H9 (cell line): ENCODE data around the gene BTG3. TPM values are rescaled to one million over a fixed set of nuclear protein-coding genes. Genes with fewer than 3 reads are reported as not detected.
A peak's percentile ranks its signal among the peaks of the same experiment; 100 is the strongest.

Source experiments
- DNase-seq: peaks from one replicate; pipeline ENCODE4 v3.0.0-alpha.2; 2017
- H2AFZ ChIP-seq: one replicate; pipeline ENCODE4 v1.6.1; 2013; ENCODE audit warnings: mild to moderate bottlenecking, low read length, control low read depth, moderate library complexity
- H2AK5ac ChIP-seq: 2 replicates; pipeline ENCODE4 v1.6.1; 2013; ENCODE audit warnings: low read length, control low read depth, mixed read lengths; ENCODE audit not compliant: insufficient read length
- H2BK120ac ChIP-seq: one replicate; pipeline ENCODE4 v1.6.1; 2013; ENCODE audit warnings: low read depth, mild to moderate bottlenecking, low read length, control low read depth, inconsistent platforms; ENCODE audit not compliant: poor library complexity, severe bottlenecking
- H2BK12ac ChIP-seq: 2 replicates; pipeline ENCODE4 v1.6.1; 2013; ENCODE audit warnings: low read length, control low read depth, mixed read lengths, low read depth; ENCODE audit not compliant: insufficient read length
- H2BK15ac ChIP-seq: 2 replicates; pipeline ENCODE4 v1.6.1; 2013; ENCODE audit warnings: low read depth, low read length, control low read depth
- H2BK20ac ChIP-seq: one replicate; pipeline ENCODE4 v1.6.1; 2013; ENCODE audit warnings: low read depth, mild to moderate bottlenecking, low read length, control low read depth, inconsistent platforms; ENCODE audit not compliant: poor library complexity, severe bottlenecking
- H2BK5ac ChIP-seq: 2 replicates; pipeline ENCODE4 v1.6.1; 2013; ENCODE audit warnings: low read length, control low read depth, mixed read lengths; ENCODE audit not compliant: insufficient read length
- H3K14ac ChIP-seq: 2 replicates; pipeline ENCODE4 v1.6.1; 2013; ENCODE audit warnings: low read length, control low read depth; ENCODE audit not compliant: insufficient read depth
- H3K18ac ChIP-seq: 2 replicates; pipeline ENCODE4 v1.6.1; 2013; ENCODE audit warnings: low read depth, mild to moderate bottlenecking, mixed read lengths, low read length, control low read depth; ENCODE audit not compliant: insufficient read length
- H3K23ac ChIP-seq: 2 replicates; pipeline ENCODE4 v1.6.1; 2013; ENCODE audit warnings: low read length, control low read depth, mixed read lengths, low read depth; ENCODE audit not compliant: insufficient read length
- H3K23me2 ChIP-seq: 2 replicates; pipeline ENCODE4 v1.6.1; 2013; ENCODE audit warnings: low read depth, mild to moderate bottlenecking, mixed read lengths, low read length, control low read depth; ENCODE audit not compliant: insufficient read length, poor library complexity, severe bottlenecking
- H3K27ac ChIP-seq: 2 replicates; pipeline ENCODE4 v1.5.1; 2013; ENCODE audit warnings: low read length, control low read depth, mixed read lengths, low read depth; ENCODE audit not compliant: insufficient read length
- H3K27me3 ChIP-seq: 2 replicates; pipeline ENCODE4 v1.6.1; 2013; ENCODE audit warnings: low read length, control low read depth, inconsistent platforms; ENCODE audit not compliant: insufficient read depth
- H3K4ac ChIP-seq: 2 replicates; pipeline ENCODE4 v1.6.1; 2013; ENCODE audit warnings: low read depth, mild to moderate bottlenecking, control low read depth, inconsistent platforms, low read length, moderate library complexity
- H3K4me1 ChIP-seq: 2 replicates; pipeline ENCODE4 v1.6.1; 2013; ENCODE audit warnings: low read length, control low read depth, inconsistent platforms; ENCODE audit not compliant: insufficient read depth
- H3K4me2 ChIP-seq: 2 replicates; pipeline ENCODE4 v1.6.1; 2013; ENCODE audit warnings: low read length, control low read depth, mixed read lengths; ENCODE audit not compliant: insufficient read length, insufficient read depth
- H3K56ac ChIP-seq: 2 replicates; pipeline ENCODE4 v1.6.1; 2013; ENCODE audit warnings: low read depth, mild to moderate bottlenecking, mixed read lengths, low read length, control low read depth; ENCODE audit not compliant: insufficient read length
- H3K79me1 ChIP-seq: 2 replicates; pipeline ENCODE4 v1.6.1; 2013; ENCODE audit warnings: low read depth, mild to moderate bottlenecking, moderate library complexity, low read length, control low read depth, inconsistent platforms; ENCODE audit not compliant: insufficient read depth, poor library complexity, severe bottlenecking
- H3K79me2 ChIP-seq: 2 replicates; pipeline ENCODE4 v1.6.1; 2013; ENCODE audit warnings: low read length, control low read depth, inconsistent platforms; ENCODE audit not compliant: insufficient read depth
- H3K9ac ChIP-seq: 2 replicates; pipeline ENCODE4 v1.6.1; 2013; ENCODE audit warnings: low read length, control low read depth, mixed read lengths; ENCODE audit not compliant: insufficient read length; ENCODE audit errors: extremely low read depth
- H3K9me3 ChIP-seq: one replicate; pipeline ENCODE4 v1.6.1; 2013; ENCODE audit warnings: low read depth, low read length, inconsistent platforms; ENCODE audit not compliant: control insufficient read depth
- H3T11ph ChIP-seq: one replicate; pipeline ENCODE4 v1.6.1; 2013; ENCODE audit warnings: mild to moderate bottlenecking, low read length, control low read depth, inconsistent platforms
- H4K20me1 ChIP-seq: one replicate; pipeline ENCODE4 v1.6.1; 2013; ENCODE audit not compliant: control insufficient read depth, insufficient read length, insufficient read depth
- H4K5ac ChIP-seq: 2 replicates; pipeline ENCODE4 v1.6.1; 2013; ENCODE audit warnings: low read depth, mild to moderate bottlenecking, mixed read lengths, low read length, control low read depth; ENCODE audit not compliant: insufficient read length
- H4K8ac ChIP-seq: replicated peaks from 2 replicates; pipeline ENCODE4 v1.6.1; 2013; ENCODE audit warnings: low read length, control low read depth, mixed read lengths, low read depth; ENCODE audit not compliant: insufficient read length
- H4K91ac ChIP-seq: 2 replicates; pipeline ENCODE4 v1.6.1; 2013; ENCODE audit warnings: low read depth, mild to moderate bottlenecking, moderate library complexity, mixed read lengths, low read length, control low read depth; ENCODE audit not compliant: insufficient read length
- H3K27ac Mint-ChIP-seq, 3 experiments: 2 replicates in 2 of 3; 3 replicates in 1 of 3; pipeline ENCODE4 v1.8.0; 2020 to 2021; ENCODE audit warnings: mixed read lengths in 3 of 3, mild to moderate bottlenecking in 1 of 3, moderate library complexity in 1 of 3
- H3K27me3 Mint-ChIP-seq: 2 replicates; pipeline ENCODE4 v1.8.0; 2021; ENCODE audit warnings: low read depth, mild to moderate bottlenecking, moderate library complexity, mixed read lengths
- H3K36me3 Mint-ChIP-seq, 3 experiments: 2 replicates in 2 of 3; 3 replicates in 1 of 3; pipeline ENCODE4 v1.8.0; 2020 to 2021; ENCODE audit warnings: low read depth in 3 of 3, mixed read lengths in 3 of 3; ENCODE audit not compliant: insufficient read depth in 1 of 3
- H3K4me1 Mint-ChIP-seq, 2 experiments: 2 replicates each; pipeline ENCODE4 v1.8.0; 2020; ENCODE audit warnings: mixed read lengths in 2 of 2
- H3K4me3 Mint-ChIP-seq, 2 experiments: 2 replicates in 1 of 2; 3 replicates in 1 of 2; pipeline ENCODE4 v1.8.0; 2020 to 2021; ENCODE audit warnings: mild to moderate bottlenecking in 2 of 2, mixed read lengths in 2 of 2, moderate library complexity in 1 of 2
- H3K9me3 Mint-ChIP-seq, 2 experiments: 2 replicates in 1 of 2; 3 replicates in 1 of 2; pipeline ENCODE4 v1.8.0; 2020; ENCODE audit warnings: mild to moderate bottlenecking in 2 of 2, mixed read lengths in 2 of 2, moderate library complexity in 1 of 2
- WGBS: extraction: QIAGEN DNeasy Blood & Tissue Kit; methylation state at CpG from one replicate; pipeline ENCODE4 v1.1.7; 2013; ENCODE audit warnings: missing lambda C conversion rate, low lambda C conversion rate, mixed read lengths; ENCODE audit not compliant: insufficient read length; ENCODE audit errors: extremely low coverage; 5-methylcytosine and 5-hydroxymethylcytosine counted together
- total RNA-seq: library from RNA; stranded (reverse); gene quantifications from 2 replicates; pipeline ENCODE4 v1.2.1, GENCODE V29; 2021
- TF ChIP-seq, protein P1 (sequence below): fragments of 200-600 bp; sonication (generic); conservative IDR thresholded peaks from 3 replicates; pipeline ENCODE4 v1.8.0; 2021; ENCODE audit warnings: antibody characterized with exemption, mild to moderate bottlenecking

The BTG3 gene
- total RNA-seq, 1 experiment from 2014 or later, result 32.2 TPM

- Histone ChIP-seq H2BK15ac (no peak overlapping the region), H4K91ac (no peak overlapping the region), H3K9me3 (no peaks in the 10 kb centered on the region), H3K4me1 (peaks cover 2% of the 10 kb centered on the region), H3K4me2 (no peak overlapping the region), H3K23ac (no peak overlapping the region), H3K9ac (no peak overlapping the region), H2BK12ac (no peak overlapping the region), H2AFZ (no peak overlapping the region), H3K27me3 (no peaks in the 10 kb centered on the region), H4K5ac (no peak overlapping the region), H4K20me1 (no peaks in the 10 kb centered on the region), H3K79me2 (peaks cover 12% of the 10 kb centered on the region), H2AK5ac (no peak overlapping the region), H3K79me1 (peaks cover 17% of the 10 kb centered on the region), H3K18ac (no peak overlapping the region), H4K8ac (no peak overlapping the region), H3K23me2 (no peaks in the 10 kb centered on the region), H2BK120ac (no peak overlapping the region), H2BK5ac (no peak overlapping the region), H3K14ac (no peak overlapping the region), H3K4ac (no peak overlapping the region), H2BK20ac (no peak overlapping the region), H3K56ac (no peak overlapping the region), H3K27ac (no peak overlapping the region), H3T11ph (no peak overlapping the region)
- no CpG with 5 or more reads among the region's 5 CpGs for WGBS
- H3K4me1 Mint-ChIP-seq, result peaks cover 7 to 8% of the 10 kb centered on the region in 2 experiments
- TF ChIP-seq, protein P1, sequence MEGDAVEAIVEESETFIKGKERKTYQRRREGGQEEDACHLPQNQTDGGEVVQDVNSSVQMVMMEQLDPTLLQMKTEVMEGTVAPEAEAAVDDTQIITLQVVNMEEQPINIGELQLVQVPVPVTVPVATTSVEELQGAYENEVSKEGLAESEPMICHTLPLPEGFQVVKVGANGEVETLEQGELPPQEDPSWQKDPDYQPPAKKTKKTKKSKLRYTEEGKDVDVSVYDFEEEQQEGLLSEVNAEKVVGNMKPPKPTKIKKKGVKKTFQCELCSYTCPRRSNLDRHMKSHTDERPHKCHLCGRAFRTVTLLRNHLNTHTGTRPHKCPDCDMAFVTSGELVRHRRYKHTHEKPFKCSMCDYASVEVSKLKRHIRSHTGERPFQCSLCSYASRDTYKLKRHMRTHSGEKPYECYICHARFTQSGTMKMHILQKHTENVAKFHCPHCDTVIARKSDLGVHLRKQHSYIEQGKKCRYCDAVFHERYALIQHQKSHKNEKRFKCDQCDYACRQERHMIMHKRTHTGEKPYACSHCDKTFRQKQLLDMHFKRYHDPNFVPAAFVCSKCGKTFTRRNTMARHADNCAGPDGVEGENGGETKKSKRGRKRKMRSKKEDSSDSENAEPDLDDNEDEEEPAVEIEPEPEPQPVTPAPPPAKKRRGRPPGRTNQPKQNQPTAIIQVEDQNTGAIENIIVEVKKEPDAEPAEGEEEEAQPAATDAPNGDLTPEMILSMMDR, result no peak
- no peaks in the 10 kb centered on the region for H3K27me3 Mint-ChIP-seq
- peaks cover 42 to 78% (median 76%) of the 10 kb centered on the region in 3 experiments for H3K36me3 Mint-ChIP-seq
- no peak overlapping the region for H3K4me3 Mint-ChIP-seq
- H3K27ac Mint-ChIP-seq, result peak overlapping the region in 2 of 3 experiments; percentile 31 to 81; a peak in 3 of 7 replicates
- DNase-seq, result no peak
- H3K9me3 Mint-ChIP-seq, result no peaks in the 10 kb centered on the region
Measured at GRCh38 chr21:17550671-17551308, 61.9 kb downstream of the BTG3 start.
